HEK293 (cell line): ENCODE data around the gene HMG20A.

Experiments
- BCL11A ChIP-seq: fragments of 450-650 bp; formaldehyde crosslinking; IDR thresholded peaks from 2 replicates; pipeline ENCODE4 v1.5.1; 2016; ENCODE audit warnings: low read depth, missing biosample characterization, missing genetic modification characterization
- GFI1B ChIP-seq: fragments of 450-650 bp; formaldehyde crosslinking; IDR thresholded peaks from 2 replicates; pipeline ENCODE4 v1.5.1; 2016; ENCODE audit warnings: missing biosample characterization, missing genetic modification characterization
- GLI4 ChIP-seq: fragments of 450-650 bp; formaldehyde crosslinking; IDR thresholded peaks from 2 replicates; pipeline ENCODE4 v1.5.1; 2016; ENCODE audit warnings: missing biosample characterization, missing genetic modification characterization
- GLIS2 ChIP-seq: fragments of 450-650 bp; formaldehyde crosslinking; IDR thresholded peaks from 2 replicates; pipeline ENCODE4 v1.5.1; 2016; ENCODE audit warnings: missing biosample characterization, missing genetic modification characterization
- IKZF3 ChIP-seq: fragments of 450-650 bp; IDR thresholded peaks from 2 replicates; pipeline ENCODE4 v1.5.0; 2018; ENCODE audit warnings: missing biosample characterization, mild to moderate bottlenecking, missing genetic modification characterization, moderate library complexity
- KLF1 ChIP-seq: fragments of 450-650 bp; formaldehyde crosslinking; IDR thresholded peaks from 2 replicates; pipeline ENCODE4 v1.5.1; 2016; ENCODE audit warnings: missing biosample characterization, missing genetic modification characterization
- KLF8 ChIP-seq: fragments of 450-650 bp; formaldehyde crosslinking; IDR thresholded peaks from 2 replicates; pipeline ENCODE4 v1.5.1; 2016; ENCODE audit warnings: missing biosample characterization, missing genetic modification characterization
- KLF9 ChIP-seq: fragments of 450-650 bp; formaldehyde crosslinking; IDR thresholded peaks from 2 replicates; pipeline ENCODE4 v1.5.1; 2016; ENCODE audit warnings: missing biosample characterization, missing genetic modification characterization, low read depth
- SCRT2 ChIP-seq: fragments of 450-650 bp; formaldehyde crosslinking; IDR thresholded peaks from 2 replicates; pipeline ENCODE4 v1.5.1; 2016; ENCODE audit warnings: missing biosample characterization, missing genetic modification characterization
- TCF7L2 ChIP-seq: IDR thresholded peaks from 2 replicates; pipeline ENCODE4 v1.6.1; 2011; ENCODE audit warnings: low read depth, mild to moderate bottlenecking, inconsistent platforms, low read length, moderate library complexity, borderline replicate concordance
- YY1 ChIP-seq: fragments of 450-650 bp; formaldehyde crosslinking; IDR thresholded peaks from 2 replicates; pipeline ENCODE4 v1.5.1; 2018; ENCODE audit warnings: missing biosample characterization, missing genetic modification characterization
- ZBTB17 ChIP-seq: fragments of 450-650 bp; formaldehyde crosslinking; IDR thresholded peaks from 2 replicates; pipeline ENCODE4 v1.5.1; 2016; ENCODE audit warnings: missing biosample characterization, missing genetic modification characterization
- ZEB2 ChIP-seq: fragments of 450-650 bp; formaldehyde crosslinking; IDR thresholded peaks from 2 replicates; pipeline ENCODE4 v1.5.1; 2016; ENCODE audit warnings: missing biosample characterization, missing genetic modification characterization
- ZNF16 ChIP-seq: fragments of 450-650 bp; formaldehyde crosslinking; IDR thresholded peaks from 2 replicates; pipeline ENCODE4 v1.5.1; 2016; ENCODE audit warnings: low read depth, missing biosample characterization, missing genetic modification characterization
- ZNF221 ChIP-seq: fragments of 450-650 bp; formaldehyde crosslinking; IDR thresholded peaks from 2 replicates; pipeline ENCODE4 v1.5.1; 2017; ENCODE audit warnings: missing biosample characterization, missing genetic modification characterization, borderline replicate concordance
- ZNF23 ChIP-seq: fragments of 450-650 bp; formaldehyde crosslinking; IDR thresholded peaks from 2 replicates; pipeline ENCODE4 v1.5.1; 2016; ENCODE audit warnings: missing biosample characterization, missing genetic modification characterization, borderline replicate concordance
- ZNF292 ChIP-seq: fragments of 450-650 bp; formaldehyde crosslinking; IDR thresholded peaks from 2 replicates; pipeline ENCODE4 v1.5.1; 2016; ENCODE audit warnings: low read depth, missing biosample characterization, missing genetic modification characterization, borderline replicate concordance
- ZNF324 ChIP-seq: fragments of 450-650 bp; formaldehyde crosslinking; IDR thresholded peaks from 2 replicates; pipeline ENCODE4 v1.5.1; 2016; ENCODE audit warnings: missing biosample characterization, missing genetic modification characterization
- ZNF354C ChIP-seq: fragments of 450-650 bp; formaldehyde crosslinking; IDR thresholded peaks from 2 replicates; pipeline ENCODE4 v1.5.1; 2016; ENCODE audit warnings: missing biosample characterization, missing genetic modification characterization, low read depth, borderline replicate concordance
- ZNF391 ChIP-seq: fragments of 450-650 bp; formaldehyde crosslinking; IDR thresholded peaks from 2 replicates; pipeline ENCODE4 v1.5.1; 2016; ENCODE audit warnings: low read depth, missing biosample characterization, missing genetic modification characterization, borderline replicate concordance
- ZNF423 ChIP-seq: fragments of 450-650 bp; formaldehyde crosslinking; IDR thresholded peaks from 2 replicates; pipeline ENCODE4 v1.5.1; 2016; ENCODE audit warnings: missing biosample characterization, missing genetic modification characterization
- ZNF426 ChIP-seq: fragments of 450-650 bp; formaldehyde crosslinking; IDR thresholded peaks from 2 replicates; pipeline ENCODE4 v1.5.1; 2017; ENCODE audit warnings: missing biosample characterization, missing genetic modification characterization, mild to moderate bottlenecking, inconsistent platforms, moderate library complexity
- ZNF48 ChIP-seq: fragments of 450-650 bp; formaldehyde crosslinking; IDR thresholded peaks from 2 replicates; pipeline ENCODE4 v1.5.1; 2016; ENCODE audit warnings: missing biosample characterization, missing genetic modification characterization
- ZNF501 ChIP-seq: fragments of 450-650 bp; formaldehyde crosslinking; IDR thresholded peaks from 2 replicates; pipeline ENCODE4 v1.5.1; 2016; ENCODE audit warnings: missing biosample characterization, missing genetic modification characterization
- ZNF529 ChIP-seq: fragments of 450-650 bp; formaldehyde crosslinking; IDR thresholded peaks from 2 replicates; pipeline ENCODE4 v1.5.1; 2017; ENCODE audit warnings: missing genetic modification characterization, missing biosample characterization; ENCODE audit not compliant: insufficient replicate concordance
- ZNF544 ChIP-seq: fragments of 450-650 bp; formaldehyde crosslinking; IDR thresholded peaks from 2 replicates; pipeline ENCODE4 v1.5.0; 2017; ENCODE audit warnings: missing biosample characterization, missing genetic modification characterization
- ZNF830 ChIP-seq: fragments of 450-650 bp; IDR thresholded peaks from 2 replicates; pipeline ENCODE4 v1.5.0; 2018; ENCODE audit warnings: missing biosample characterization, missing genetic modification characterization, low read depth, mild to moderate bottlenecking, moderate library complexity
- ZSCAN16 ChIP-seq: fragments of 450-650 bp; formaldehyde crosslinking; IDR thresholded peaks from 2 replicates; pipeline ENCODE4 v1.5.1; 2016; ENCODE audit warnings: missing biosample characterization, missing genetic modification characterization
- TF ChIP-seq, protein P1 (sequence below): fragments of 450-650 bp; formaldehyde crosslinking; IDR thresholded peaks from 2 replicates; pipeline ENCODE4 v1.5.0; 2017; ENCODE audit warnings: missing biosample characterization, missing genetic modification characterization, borderline replicate concordance
- TF ChIP-seq, protein P2 (sequence below): fragments of 450-650 bp; formaldehyde crosslinking; IDR thresholded peaks from 2 replicates; pipeline ENCODE4 v1.5.1; 2016; ENCODE audit warnings: missing biosample characterization, missing genetic modification characterization
- TF ChIP-seq, protein P3 (sequence below): fragments of 450-650 bp; formaldehyde crosslinking; IDR thresholded peaks from 2 replicates; pipeline ENCODE4 v1.5.1; 2016; ENCODE audit warnings: missing biosample characterization, missing genetic modification characterization
- TF ChIP-seq, protein P4 (sequence below): sonication (generic); formaldehyde crosslinking; IDR thresholded peaks from 2 replicates; pipeline ENCODE4 v1.8.1; 2022; ENCODE audit warnings: mild to moderate bottlenecking, moderate library complexity, missing genetic modification reagents
- TF ChIP-seq, protein P5 (sequence below): fragments of 450-650 bp; formaldehyde crosslinking; optimal IDR thresholded peaks from 2 replicates; pipeline ENCODE3; 2016; ENCODE audit warnings: missing biosample characterization, mild to moderate bottlenecking, missing genetic modification characterization

HMG20A gene

DNA sequence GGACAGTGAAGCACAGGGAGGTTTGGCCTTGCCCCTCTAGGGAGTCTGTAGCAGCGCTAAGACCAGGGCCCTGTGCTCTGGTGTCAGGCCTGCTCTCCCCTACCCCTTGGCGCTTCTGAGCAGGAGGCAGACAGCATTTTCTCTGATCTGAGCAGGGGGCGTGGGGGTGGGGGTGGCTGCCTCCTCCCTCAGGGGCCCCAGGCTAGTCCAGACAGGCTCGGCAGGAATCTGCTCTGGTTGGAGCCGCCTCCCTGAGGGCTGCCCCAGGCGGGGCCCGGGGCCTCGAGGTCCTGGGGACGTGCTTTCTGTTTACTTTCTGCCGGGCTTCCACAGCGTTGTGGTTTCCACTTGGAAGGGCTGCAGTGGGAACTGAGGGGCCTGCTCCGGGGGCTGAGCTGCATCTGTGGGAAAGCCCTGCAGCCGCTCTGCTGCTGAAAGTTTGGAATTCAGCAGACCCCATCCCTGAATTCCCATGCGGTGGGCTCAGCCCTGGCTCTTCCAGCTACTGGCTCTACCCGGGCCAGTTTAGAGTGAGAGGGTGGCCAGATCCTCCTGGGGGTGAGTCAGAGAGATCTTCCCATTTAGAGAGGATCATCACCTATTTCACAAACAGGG is 106.6 kb downstream of the HMG20A start (continued):
- TF ChIP-seq ZNF423 (tag by site-specific recombination): peak; percentile 44; the same call in 1 of the 2 replicates
- TF ChIP-seq ZNF23 (tag by site-specific recombination): no peak
- TF ChIP-seq ZNF354C: no peak
- TF ChIP-seq ZNF501: no peak
- no peak for TF ChIP-seq ZNF830 (tag by site-specific recombination)
- no peak for TF ChIP-seq ZNF324 (tag by site-specific recombination)
- no peak for TF ChIP-seq ZNF292 (tag by site-specific recombination)
- no peak for TF ChIP-seq ZEB2 (tag by site-specific recombination)
- 0 out of 2 replicates have a peak, but pooled peaks have one; percentile 24 for TF ChIP-seq KLF1 (tag by site-specific recombination)
- no peak for TF ChIP-seq SCRT2 (tag by site-specific recombination)
- peak; percentile 67 for TF ChIP-seq GLIS2 (tag by site-specific recombination)
- no peak for TF ChIP-seq ZNF221 (tag by site-specific recombination)
- TF ChIP-seq KLF9 (tag by site-specific recombination): no peak
- TF ChIP-seq ZSCAN16 (tag by site-specific recombination): no peak
- TF ChIP-seq ZNF16 (tag by site-specific recombination): no peak
- TF ChIP-seq IKZF3 (tag by site-specific recombination): 0 out of 2 replicates have a peak, but pooled peaks have one; percentile 33
- TF ChIP-seq, protein P1, sequence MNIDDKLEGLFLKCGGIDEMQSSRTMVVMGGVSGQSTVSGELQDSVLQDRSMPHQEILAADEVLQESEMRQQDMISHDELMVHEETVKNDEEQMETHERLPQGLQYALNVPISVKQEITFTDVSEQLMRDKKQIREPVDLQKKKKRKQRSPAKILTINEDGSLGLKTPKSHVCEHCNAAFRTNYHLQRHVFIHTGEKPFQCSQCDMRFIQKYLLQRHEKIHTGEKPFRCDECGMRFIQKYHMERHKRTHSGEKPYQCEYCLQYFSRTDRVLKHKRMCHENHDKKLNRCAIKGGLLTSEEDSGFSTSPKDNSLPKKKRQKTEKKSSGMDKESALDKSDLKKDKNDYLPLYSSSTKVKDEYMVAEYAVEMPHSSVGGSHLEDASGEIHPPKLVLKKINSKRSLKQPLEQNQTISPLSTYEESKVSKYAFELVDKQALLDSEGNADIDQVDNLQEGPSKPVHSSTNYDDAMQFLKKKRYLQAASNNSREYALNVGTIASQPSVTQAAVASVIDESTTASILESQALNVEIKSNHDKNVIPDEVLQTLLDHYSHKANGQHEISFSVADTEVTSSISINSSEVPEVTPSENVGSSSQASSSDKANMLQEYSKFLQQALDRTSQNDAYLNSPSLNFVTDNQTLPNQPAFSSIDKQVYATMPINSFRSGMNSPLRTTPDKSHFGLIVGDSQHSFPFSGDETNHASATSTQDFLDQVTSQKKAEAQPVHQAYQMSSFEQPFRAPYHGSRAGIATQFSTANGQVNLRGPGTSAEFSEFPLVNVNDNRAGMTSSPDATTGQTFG: no peak
- TF ChIP-seq, protein P2, sequence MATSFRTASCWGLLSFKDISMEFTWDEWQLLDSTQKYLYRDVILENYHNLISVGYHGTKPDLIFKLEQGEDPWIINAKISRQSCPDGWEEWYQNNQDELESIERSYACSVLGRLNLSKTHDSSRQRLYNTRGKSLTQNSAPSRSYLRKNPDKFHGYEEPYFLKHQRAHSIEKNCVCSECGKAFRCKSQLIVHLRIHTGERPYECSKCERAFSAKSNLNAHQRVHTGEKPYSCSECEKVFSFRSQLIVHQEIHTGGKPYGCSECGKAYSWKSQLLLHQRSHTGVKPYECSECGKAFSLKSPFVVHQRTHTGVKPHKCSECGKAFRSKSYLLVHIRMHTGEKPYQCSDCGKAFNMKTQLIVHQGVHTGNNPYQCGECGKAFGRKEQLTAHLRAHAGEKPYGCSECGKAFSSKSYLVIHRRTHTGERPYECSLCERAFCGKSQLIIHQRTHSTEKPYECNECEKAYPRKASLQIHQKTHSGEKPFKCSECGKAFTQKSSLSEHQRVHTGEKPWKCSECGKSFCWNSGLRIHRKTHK (tag by site-specific recombination): no peak
- no peak for TF ChIP-seq GLI4 (tag by site-specific recombination)
- TF ChIP-seq GFI1B (tag by site-specific recombination): no peak
- no peak for TF ChIP-seq KLF8
- no peak for TF ChIP-seq ZNF544
- no peak for TF ChIP-seq ZNF426
- TF ChIP-seq ZBTB17 (tag by site-specific recombination): peak; percentile 44; the same call in 1 of the 2 replicates
- TF ChIP-seq, protein P3, sequence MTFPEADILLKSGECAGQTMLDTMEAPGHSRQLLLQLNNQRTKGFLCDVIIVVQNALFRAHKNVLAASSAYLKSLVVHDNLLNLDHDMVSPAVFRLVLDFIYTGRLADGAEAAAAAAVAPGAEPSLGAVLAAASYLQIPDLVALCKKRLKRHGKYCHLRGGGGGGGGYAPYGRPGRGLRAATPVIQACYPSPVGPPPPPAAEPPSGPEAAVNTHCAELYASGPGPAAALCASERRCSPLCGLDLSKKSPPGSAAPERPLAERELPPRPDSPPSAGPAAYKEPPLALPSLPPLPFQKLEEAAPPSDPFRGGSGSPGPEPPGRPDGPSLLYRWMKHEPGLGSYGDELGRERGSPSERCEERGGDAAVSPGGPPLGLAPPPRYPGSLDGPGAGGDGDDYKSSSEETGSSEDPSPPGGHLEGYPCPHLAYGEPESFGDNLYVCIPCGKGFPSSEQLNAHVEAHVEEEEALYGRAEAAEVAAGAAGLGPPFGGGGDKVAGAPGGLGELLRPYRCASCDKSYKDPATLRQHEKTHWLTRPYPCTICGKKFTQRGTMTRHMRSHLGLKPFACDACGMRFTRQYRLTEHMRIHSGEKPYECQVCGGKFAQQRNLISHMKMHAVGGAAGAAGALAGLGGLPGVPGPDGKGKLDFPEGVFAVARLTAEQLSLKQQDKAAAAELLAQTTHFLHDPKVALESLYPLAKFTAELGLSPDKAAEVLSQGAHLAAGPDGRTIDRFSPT (tag by site-specific recombination): no peak
- peak; percentile 27; the same call in 1 of the 2 replicates for TF ChIP-seq YY1 (tag by site-specific recombination)
- TF ChIP-seq BCL11A (tag by site-specific recombination): no peak
- no peak for TF ChIP-seq ZNF48
- TF ChIP-seq, protein P4, sequence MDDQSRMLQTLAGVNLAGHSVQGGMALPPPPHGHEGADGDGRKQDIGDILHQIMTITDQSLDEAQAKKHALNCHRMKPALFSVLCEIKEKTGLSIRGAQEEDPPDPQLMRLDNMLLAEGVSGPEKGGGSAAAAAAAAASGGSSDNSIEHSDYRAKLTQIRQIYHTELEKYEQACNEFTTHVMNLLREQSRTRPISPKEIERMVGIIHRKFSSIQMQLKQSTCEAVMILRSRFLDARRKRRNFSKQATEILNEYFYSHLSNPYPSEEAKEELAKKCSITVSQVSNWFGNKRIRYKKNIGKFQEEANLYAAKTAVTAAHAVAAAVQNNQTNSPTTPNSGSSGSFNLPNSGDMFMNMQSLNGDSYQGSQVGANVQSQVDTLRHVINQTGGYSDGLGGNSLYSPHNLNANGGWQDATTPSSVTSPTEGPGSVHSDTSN: no peak
- TF ChIP-seq, protein P5, sequence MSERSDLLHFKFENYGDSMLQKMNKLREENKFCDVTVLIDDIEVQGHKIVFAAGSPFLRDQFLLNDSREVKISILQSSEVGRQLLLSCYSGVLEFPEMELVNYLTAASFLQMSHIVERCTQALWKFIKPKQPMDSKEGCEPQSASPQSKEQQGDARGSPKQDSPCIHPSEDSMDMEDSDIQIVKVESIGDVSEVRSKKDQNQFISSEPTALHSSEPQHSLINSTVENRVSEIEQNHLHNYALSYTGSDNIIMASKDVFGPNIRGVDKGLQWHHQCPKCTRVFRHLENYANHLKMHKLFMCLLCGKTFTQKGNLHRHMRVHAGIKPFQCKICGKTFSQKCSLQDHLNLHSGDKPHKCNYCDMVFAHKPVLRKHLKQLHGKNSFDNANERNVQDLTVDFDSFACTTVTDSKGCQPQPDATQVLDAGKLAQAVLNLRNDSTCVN (tag by site-specific recombination): peak; percentile 6
- TF ChIP-seq ZNF391 (tag by site-specific recombination): no peak
- TF ChIP-seq TCF7L2: no peak; the same call in 1 of the 2 replicates
- no peak for TF ChIP-seq ZNF529
